ENCODE data around the gene OSGIN1. TPM values are rescaled to one million over a fixed set of nuclear protein-coding genes. Genes with fewer than 3 reads are reported as not detected.

Gene OSGIN1
- total and polyA plus RNA-seq, 2 donors (not counting 1 experiment from before 2014, with no cell fraction given): 0.85 to 1.8 TPM

DNA sequence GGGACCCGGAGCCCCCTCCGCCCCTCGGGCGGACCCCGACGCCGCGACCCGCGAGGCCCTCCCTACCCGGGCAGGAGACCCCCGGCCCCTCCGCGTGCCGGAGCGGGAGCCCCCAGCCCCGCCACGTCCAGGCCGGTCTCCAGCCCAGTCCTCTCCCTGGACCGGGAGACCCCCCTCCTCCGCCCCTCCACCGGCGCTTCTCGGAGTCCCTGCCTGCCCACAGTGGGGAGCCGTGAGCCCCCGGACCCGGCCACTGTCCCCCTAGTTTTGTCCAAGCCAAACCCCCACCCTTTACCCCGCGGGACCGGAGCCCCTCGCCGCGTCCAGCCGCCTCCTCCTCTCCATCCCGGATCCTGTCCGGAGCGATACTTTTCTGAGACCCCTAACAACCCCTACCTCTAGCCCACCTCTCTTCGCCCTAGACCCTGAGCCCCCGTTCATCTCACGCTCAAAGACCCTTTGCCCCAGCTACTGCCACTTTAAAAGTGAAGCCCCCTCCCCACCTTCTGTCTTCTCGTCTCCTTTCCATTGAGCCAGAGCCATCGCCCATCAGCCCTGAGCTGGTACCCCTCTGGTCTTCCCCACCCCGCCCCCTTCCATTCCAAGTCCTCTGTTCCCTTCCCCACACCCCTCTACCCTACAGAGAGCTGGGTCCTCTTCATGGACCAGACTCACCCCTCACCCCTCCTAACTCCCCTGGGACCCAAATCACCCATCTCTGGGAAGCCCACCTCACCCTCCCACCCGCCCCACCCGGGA lies 16.0 kb downstream of the OSGIN1 start:
- Mint-ChIP-seq H3K27me3 (peaks cover 10% of the 10 kb centered on the region), H3K9me3 (ENCODE audit: insufficient read depth) (no peaks in the 10 kb centered on the region), H3K4me3 (peak overlapping the region; percentile 41), H3K4me1 (peaks cover 6% of the 10 kb centered on the region), H3K27ac (no peak overlapping the region)
- intact Hi-C loops (cut with micrococcal nuclease): no loop called here
- no peaks in the 10 kb centered on the region for H3K36me3 ChIP-seq (replicated peaks in 1 of 2; ENCODE audit: control extremely low read depth in 1 of 2, control insufficient read depth in 1 of 2, extremely low read depth in 1 of 2, insufficient read depth in 2 of 2, low read length in 1 of 2)
- 15% methylated on average over 34 of the region's 45 CpGs for WGBS (ENCODE audit: insufficient coverage)
- no peak for DNase-seq
- no peak for ATAC-seq (ENCODE audit: low read depth)
- no peaks in the 10 kb centered on the region for H3K9me3 ChIP-seq (ENCODE audit: control extremely low read depth in 1 of 3, control insufficient read depth in 2 of 3, insufficient read depth in 1 of 3, low read length in 2 of 3)
- no peak overlapping the region for H3K27ac ChIP-seq (ENCODE audit: low read length in 2 of 2)
- peaks cover 0 to 4% of the 10 kb centered on the region in 2 donors for H3K4me1 ChIP-seq (ENCODE audit: control insufficient read depth in 2 of 2, insufficient read depth in 2 of 2, low read length in 2 of 2)
- H3K27me3 ChIP-seq (replicated peaks in 1 of 4; ENCODE audit: control extremely low read depth in 1 of 4, control insufficient read depth in 3 of 4, insufficient read depth in 4 of 4, low read length in 3 of 4): peaks cover 0 to 17% (median 5%) of the 10 kb centered on the region in 4 experiments
- ChIA-PET POLR2A (no interaction called here), CTCF (no interaction called here)
- no peak overlapping the region for H3K9ac ChIP-seq (ENCODE audit: low read length)
- H4K20me1 ChIP-seq (ENCODE audit: control insufficient read depth, insufficient read depth, low read length, poor library complexity, severe bottlenecking): no peaks in the 10 kb centered on the region
- TF ChIP-seq CTCF (IDR thresholded peaks at IDR 0.05): no peak
- no peak for TF ChIP-seq EZH2 (IDR thresholded peaks at IDR 0.05; ENCODE audit: borderline replicate concordance, insufficient read depth, low read depth, low read length, poor library complexity, severe bottlenecking)
- H3K4me3 ChIP-seq (ENCODE audit: control extremely low read depth in 1 of 5, extremely low read depth in 1 of 5, insufficient read depth in 1 of 5, low read depth in 2 of 5, low read length in 4 of 5): no peak overlapping the region
- no peak overlapping the region for H3K4me2 ChIP-seq (replicated peaks; ENCODE audit: low read depth, low read length, poor library complexity, severe bottlenecking)
- H2AFZ ChIP-seq (ENCODE audit: insufficient read depth, low read depth, low read length, poor library complexity, severe bottlenecking): no peak overlapping the region
- no peaks in the 10 kb centered on the region for H3K79me2 ChIP-seq (ENCODE audit: control insufficient read depth, insufficient read depth, low read length)

DNA sequence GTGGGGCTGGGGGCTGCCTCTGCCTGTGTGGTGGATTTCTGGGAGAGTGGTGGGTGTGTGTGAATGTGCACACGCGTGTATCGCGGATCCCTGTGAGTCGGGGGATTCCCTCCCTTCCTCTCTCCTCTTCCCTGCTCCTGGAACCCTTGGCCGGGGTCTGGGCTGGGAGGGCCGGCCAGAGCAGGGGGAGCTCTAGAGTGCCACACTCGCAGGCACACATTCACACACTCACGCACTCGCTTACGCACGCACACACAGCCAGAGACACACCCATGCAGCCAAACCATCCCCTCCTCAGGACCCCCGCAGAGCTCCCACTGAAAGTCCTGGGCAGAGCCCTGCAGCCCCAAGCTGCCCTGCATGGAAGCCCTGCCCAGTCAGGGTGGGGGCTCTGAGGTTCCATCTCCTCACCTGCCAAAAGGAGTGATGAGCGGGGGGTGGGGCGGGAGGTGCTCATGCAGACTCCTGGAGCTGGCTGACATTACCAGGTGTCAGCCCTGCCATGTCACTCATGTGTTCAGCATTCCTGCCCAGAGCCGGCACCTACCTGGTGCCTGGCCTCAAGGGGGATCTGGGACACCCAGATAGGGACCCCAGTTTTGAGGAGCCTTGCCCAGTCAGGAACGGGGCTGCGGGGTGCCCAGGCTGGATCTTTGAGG lies 16.9 kb downstream of the OSGIN1 start:
- Mint-ChIP-seq H3K27ac (no peak overlapping the region), H3K27me3 (peaks cover 10% of the 10 kb centered on the region), H3K4me3 (peak overlapping the region; percentile 21), H3K9me3 (ENCODE audit: insufficient read depth) (no peaks in the 10 kb centered on the region), H3K4me1 (peaks cover 6% of the 10 kb centered on the region)
- no peaks in the 10 kb centered on the region for H3K9me3 ChIP-seq (ENCODE audit: control extremely low read depth in 1 of 3, control insufficient read depth in 2 of 3, insufficient read depth in 1 of 3, low read length in 2 of 3)
- TF ChIP-seq EZH2 (IDR thresholded peaks at IDR 0.05; ENCODE audit: borderline replicate concordance, insufficient read depth, low read depth, low read length, poor library complexity, severe bottlenecking) (no peak), CTCF (IDR thresholded peaks at IDR 0.05) (no peak)
- no peak overlapping the region for H3K27ac ChIP-seq (ENCODE audit: low read length in 2 of 2)
- no peak overlapping the region for H2AFZ ChIP-seq (ENCODE audit: insufficient read depth, low read depth, low read length, poor library complexity, severe bottlenecking)
- H3K36me3 ChIP-seq (replicated peaks in 1 of 2; ENCODE audit: control extremely low read depth in 1 of 2, control insufficient read depth in 1 of 2, extremely low read depth in 1 of 2, insufficient read depth in 2 of 2, low read length in 1 of 2): no peaks in the 10 kb centered on the region
- no peaks in the 10 kb centered on the region for H3K79me2 ChIP-seq (ENCODE audit: control insufficient read depth, insufficient read depth, low read length)
- no peaks in the 10 kb centered on the region for H4K20me1 ChIP-seq (ENCODE audit: control insufficient read depth, insufficient read depth, low read length, poor library complexity, severe bottlenecking)
- ChIA-PET POLR2A (no interaction called here), CTCF (interaction anchor here (1.1 kb wide), 1 partner anchor 12 kb away, joined by 3 read pairs; no protein-coding TSS in a partner anchor)
- peaks cover 0 to 4% of the 10 kb centered on the region in 2 donors for H3K4me1 ChIP-seq (ENCODE audit: control insufficient read depth in 2 of 2, insufficient read depth in 2 of 2, low read length in 2 of 2)
- no peak overlapping the region for H3K9ac ChIP-seq (ENCODE audit: low read length)
- H3K27me3 ChIP-seq (replicated peaks in 1 of 4; ENCODE audit: control extremely low read depth in 1 of 4, control insufficient read depth in 3 of 4, insufficient read depth in 4 of 4, low read length in 3 of 4): peaks cover 0 to 17% (median 5%) of the 10 kb centered on the region in 4 experiments
- intact Hi-C loops (cut with micrococcal nuclease): no loop called here
- 48% methylated on average over 16 of the region's 18 CpGs for WGBS (ENCODE audit: insufficient coverage)
- no peak overlapping the region for H3K4me2 ChIP-seq (replicated peaks; ENCODE audit: low read depth, low read length, poor library complexity, severe bottlenecking)
- DNase-seq (no peak), ATAC-seq (ENCODE audit: low read depth) (no peak)
- H3K4me3 ChIP-seq (ENCODE audit: control extremely low read depth in 1 of 5, extremely low read depth in 1 of 5, insufficient read depth in 1 of 5, low read depth in 2 of 5, low read length in 4 of 5): no peak overlapping the region

All from B cell (primary cell).